AG10803 (cell line): ENCODE results near the gene KRT6C.

Experiments
- DNase-seq: peaks from one replicate; pipeline ENCODE4 v3.0.0; 2010; ENCODE audit warnings: low read depth
- H3K4me3 ChIP-seq: 2 replicates; pipeline ENCODE4 v1.5.1; 2011; ENCODE audit warnings: mild to moderate bottlenecking, low read length, control low read depth
- CTCF ChIP-seq: conservative IDR thresholded peaks from 2 replicates; pipeline ENCODE4 v1.5.1; 2011; ENCODE audit warnings: mild to moderate bottlenecking, low read length, control low read depth, inconsistent platforms

Gene KRT6C

GRCh38 chr12:52498946-52499345 is 25.3 kb upstream of the KRT6C start:
- DNase-seq = no peak
- no peak overlapping the region for H3K4me3 ChIP-seq
- no peak for TF ChIP-seq CTCF

GRCh38 chr12:52497975-52498374 is 24.4 kb upstream of the KRT6C start:
- DNase-seq = no peak
- no peak for TF ChIP-seq CTCF
- H3K4me3 ChIP-seq = no peak overlapping the region

GRCh38 chr12:52496590-52497071 is 23.0 kb upstream of the KRT6C start:
- DNase-seq = peak; percentile 87
- H3K4me3 ChIP-seq = no peak overlapping the region
- TF ChIP-seq CTCF = no peak

- H3K4me3 ChIP-seq = no peak overlapping the region
- peak; percentile 4 for DNase-seq
- no peak for TF ChIP-seq CTCF
Measured at GRCh38 chr12:52496054-52496453, 22.4 kb upstream of the KRT6C start.

GRCh38 chr12:52495389-52495788 is 21.8 kb upstream of the KRT6C start:
- peak; percentile 13 for DNase-seq
- no peak for TF ChIP-seq CTCF
- no peak overlapping the region for H3K4me3 ChIP-seq

- DNase-seq = peak; percentile 87
- no peak for TF ChIP-seq CTCF
- no peak overlapping the region for H3K4me3 ChIP-seq
Measured at GRCh38 chr12:52494518-52494917, 20.9 kb upstream of the KRT6C start.

- TF ChIP-seq CTCF = no peak
- DNase-seq = peak; percentile 16
- no peak overlapping the region for H3K4me3 ChIP-seq
Measured at GRCh38 chr12:52494100-52494499, 20.5 kb upstream of the KRT6C start.
